ENCODE results near the gene TNFAIP2.

TNFAIP2 gene, protein sequence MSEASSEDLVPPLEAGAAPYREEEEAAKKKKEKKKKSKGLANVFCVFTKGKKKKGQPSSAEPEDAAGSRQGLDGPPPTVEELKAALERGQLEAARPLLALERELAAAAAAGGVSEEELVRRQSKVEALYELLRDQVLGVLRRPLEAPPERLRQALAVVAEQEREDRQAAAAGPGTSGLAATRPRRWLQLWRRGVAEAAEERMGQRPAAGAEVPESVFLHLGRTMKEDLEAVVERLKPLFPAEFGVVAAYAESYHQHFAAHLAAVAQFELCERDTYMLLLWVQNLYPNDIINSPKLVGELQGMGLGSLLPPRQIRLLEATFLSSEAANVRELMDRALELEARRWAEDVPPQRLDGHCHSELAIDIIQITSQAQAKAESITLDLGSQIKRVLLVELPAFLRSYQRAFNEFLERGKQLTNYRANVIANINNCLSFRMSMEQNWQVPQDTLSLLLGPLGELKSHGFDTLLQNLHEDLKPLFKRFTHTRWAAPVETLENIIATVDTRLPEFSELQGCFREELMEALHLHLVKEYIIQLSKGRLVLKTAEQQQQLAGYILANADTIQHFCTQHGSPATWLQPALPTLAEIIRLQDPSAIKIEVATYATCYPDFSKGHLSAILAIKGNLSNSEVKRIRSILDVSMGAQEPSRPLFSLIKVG

GRCh38 chr14:103122947-103123633 is at the start of gene TNFAIP2:
Gene TNFAIP2, plus strand, starts transcription at chr14:103123461. Its CDS starts 2,997 bp downstream, at chr14:103126458.
- peak; percentile 47 for DNase-seq

- DNase-seq, result no peak
These were observed 49.2 kb upstream of the TNFAIP2 start for GRCh38 chr14:103073876-103074728.

- no peak for DNase-seq
These were observed 48.4 kb upstream of the TNFAIP2 start for GRCh38 chr14:103074729-103075367.

- peak; percentile 72 for DNase-seq
These were observed 44.9 kb upstream of the TNFAIP2 start for GRCh38 chr14:103078420-103078749.

- DNase-seq, result no peak
These were observed 44.2 kb upstream of the TNFAIP2 start for GRCh38 chr14:103078860-103079587.

DNA sequence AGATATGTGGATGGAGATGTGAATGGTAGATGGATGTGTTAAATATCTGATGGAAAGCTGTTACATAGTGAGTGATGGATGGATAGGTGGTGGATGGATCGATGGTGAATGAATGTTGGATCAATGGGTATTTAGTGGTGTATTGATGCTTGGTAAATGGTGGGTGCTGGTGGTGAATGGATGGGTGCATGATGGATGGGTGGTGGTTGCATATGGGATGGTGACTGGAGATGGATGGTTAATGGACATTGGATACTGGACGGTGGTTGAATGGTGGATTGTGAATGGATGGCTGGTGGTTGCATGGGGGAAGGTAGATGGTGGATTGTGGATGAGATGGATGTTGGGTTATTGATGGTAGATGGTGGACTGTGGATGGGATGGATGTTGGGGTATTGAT is 41.3 kb upstream of the TNFAIP2 start:
- no peak for DNase-seq

DNA sequence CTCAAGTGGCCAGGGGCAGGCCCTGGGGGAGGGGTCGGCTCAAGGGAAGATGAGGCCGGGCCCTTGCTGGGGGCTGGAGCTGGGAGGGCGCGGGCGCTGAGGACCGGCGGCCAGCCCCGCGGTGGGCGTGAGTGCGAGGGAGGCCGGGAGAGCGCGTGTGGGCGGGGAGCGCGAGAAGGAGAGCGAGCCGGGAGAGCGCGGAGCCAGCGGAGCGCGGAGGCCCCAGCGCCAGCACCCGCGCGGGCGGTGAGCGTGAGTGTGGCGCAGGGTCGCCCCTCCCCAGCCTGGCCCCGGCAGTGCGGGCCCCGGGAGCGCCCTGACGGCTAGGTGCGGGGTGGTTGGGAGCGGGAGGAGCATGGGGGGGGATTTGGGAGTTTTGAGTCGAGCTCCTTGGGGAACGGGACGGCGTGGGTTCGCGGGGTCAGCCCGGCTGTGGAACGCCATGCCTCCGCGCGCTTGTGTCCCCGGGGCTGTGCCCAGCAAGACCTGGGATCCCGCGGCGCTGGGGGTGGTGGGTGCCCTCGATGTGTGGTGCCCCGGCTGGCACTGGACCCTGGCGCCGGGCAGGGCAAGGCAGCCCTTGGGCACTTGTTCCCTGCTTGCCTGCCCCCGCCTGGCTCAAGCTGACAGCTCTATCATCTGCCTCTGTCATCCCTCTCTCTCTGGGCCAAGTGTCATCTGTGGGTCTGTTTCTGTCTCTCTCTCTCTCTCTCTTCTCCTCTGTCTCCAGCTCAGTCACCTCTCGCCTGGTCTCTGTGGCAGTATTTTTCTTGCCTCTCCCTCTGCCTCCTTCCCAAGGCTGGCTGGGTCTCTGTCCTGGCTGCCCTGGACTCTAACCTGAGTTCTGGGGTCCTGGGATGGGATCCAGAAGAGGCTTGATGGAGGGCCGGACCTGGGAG is 39.0 kb upstream of the TNFAIP2 start, which contains the start of gene LBHD2:
LBHD2 (plus strand) TSS at position 190 of the 899 bp plus-strand sequence. CDS start 1,803 bp downstream, outside the sequence.
- DNase-seq, result no peak

DNA sequence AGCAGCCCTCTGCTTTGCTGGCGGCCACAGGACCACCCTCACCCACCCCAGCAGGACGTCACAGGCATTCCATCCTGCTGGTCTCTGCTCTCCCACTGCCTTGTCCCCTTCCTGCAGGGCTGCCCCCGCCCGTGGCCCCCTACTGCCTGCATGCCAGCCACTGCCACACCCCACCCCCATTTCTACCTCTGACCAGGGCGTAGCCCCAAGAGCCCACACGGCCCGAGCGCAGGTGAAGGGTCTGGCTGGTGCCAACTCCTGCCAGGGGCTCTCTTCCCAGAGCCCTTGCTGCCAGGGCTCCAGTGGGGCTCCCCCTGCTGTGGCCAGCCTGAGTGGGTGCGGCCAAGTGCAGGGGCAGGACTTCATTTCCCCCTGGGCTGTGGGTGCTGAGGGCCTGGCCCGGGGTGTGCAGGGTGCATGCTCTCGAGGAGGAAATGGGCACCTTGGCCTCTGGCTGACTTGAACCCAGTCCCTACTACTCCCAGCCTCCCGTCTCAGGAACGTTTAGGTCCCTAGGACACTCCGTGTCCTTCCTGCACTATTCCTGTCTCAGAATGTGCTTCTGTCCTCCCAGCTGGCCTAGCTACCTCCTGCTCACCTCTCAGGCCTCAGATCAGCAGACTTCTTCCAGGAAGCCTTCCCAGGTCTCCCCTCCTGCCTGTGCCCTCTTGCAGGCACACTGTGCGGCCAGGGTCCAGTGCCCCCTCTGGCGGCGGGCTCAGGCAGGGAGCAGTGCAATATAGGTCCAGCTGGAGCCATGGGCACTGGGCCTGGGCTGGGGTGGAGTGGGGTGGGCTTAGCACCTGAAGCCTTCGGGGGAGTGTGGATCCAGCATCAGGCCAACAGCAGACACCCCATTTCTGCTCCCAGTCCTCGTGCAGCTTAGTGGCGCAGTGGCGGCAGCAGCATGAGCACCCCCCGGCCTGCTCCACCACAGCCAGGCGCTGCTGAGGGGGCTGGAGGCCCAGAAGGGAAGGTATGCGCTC is 37.9 kb upstream of the TNFAIP2 start:
- no peak for DNase-seq

DNA sequence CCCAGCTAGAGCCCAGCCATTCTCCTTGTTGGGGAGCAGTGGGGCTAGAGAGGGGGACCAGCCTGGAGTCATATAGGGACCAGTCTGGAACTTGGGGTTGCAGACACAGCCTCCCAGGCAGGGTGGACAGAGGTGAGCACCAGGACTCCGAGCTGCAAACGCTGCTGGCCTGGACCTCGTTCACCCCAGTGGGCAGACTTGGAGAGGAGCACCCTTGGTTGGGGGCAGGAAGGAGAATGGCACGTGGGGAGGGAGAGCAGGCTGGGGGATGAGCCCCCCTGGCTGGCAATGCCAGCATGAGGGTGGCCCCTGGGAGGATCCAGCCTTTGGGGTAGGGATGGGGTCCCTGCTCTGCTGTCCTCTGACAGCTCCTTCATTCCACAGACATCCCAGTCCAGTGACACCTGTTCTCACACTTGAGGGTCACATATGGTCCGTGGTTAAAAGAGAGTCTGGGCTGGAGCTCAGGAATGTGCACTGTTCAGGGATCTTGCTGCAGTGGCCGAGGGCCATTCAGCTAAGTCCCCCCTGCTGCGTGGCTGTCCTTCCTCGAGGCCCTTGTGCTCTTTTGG is 36.4 kb upstream of the TNFAIP2 start:
- no peak for DNase-seq

- DNase-seq, result no peak
These were observed 35.9 kb upstream of the TNFAIP2 start for GRCh38 chr14:103087343-103087835.

DNA sequence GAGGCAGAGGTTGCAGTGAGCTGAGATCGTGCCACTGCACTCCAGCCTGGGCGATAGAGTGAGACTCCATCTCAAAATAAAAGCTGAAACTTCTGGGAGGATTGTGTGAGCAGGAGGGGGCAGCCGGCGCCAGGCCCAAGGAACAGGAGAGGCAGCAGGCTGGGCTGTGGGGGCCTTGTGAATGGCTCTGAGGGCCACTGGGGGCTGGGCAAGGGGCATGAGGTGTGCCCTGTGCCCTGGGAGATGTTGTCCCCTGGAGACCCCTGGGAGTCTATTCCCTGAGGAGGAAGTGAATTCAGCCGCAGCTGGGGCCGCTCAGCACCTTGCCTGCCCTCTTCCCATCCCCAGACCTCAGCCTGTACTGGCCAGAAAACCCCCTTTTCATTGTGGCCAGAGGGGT is 34.3 kb upstream of the TNFAIP2 start:
- DNase-seq, result no peak

DNA sequence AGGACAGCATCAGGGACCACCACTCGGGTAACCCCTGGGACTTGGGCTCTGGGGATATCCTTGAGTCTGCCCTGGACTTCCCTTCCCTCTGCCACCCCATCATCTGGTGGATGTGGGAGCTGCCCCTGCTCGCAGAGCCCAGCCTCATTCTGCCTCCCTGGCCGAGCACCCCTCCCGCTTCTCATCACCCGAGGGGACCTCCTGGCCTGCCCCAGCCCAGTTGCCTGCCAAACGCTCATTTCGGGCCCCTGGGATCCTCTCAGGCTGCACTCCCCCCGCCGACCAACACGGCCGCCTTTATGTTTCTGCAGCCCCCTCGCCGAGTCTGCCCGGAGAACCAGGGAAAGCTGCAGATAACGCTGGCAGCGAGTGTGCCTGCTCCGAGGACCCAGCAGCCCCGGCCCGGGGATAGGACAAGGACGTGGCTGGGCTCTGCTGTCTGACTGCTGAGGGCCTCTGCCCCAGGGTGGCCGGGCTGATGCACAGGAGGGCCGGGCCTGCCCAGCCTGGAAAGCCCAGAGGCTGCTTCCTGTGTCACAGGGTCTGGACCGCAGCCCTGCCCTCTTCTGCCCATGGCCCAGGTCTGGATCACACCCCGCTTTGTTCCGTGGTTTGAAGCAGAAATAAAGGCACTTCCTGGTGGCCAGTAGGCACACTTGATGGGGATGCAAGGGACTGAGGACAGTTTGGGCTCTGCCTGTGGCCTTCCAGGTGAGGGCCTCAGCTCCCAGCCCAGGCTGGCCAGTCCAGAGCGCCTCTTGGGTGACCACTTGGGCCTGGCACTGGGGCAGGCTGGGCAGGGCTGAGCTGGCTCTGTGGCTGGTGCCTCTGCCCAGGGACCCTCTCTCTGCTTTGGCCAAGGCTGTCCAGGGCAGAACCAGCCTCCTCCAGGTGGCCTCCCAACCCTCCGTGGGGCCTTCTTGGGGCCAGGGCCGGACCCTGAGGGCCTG is 33.6 kb upstream of the TNFAIP2 start:
- DNase-seq, result no peak

GRCh38 chr14:103090481-103091020 is 32.7 kb upstream of the TNFAIP2 start:
- DNase-seq, result no peak

DNA sequence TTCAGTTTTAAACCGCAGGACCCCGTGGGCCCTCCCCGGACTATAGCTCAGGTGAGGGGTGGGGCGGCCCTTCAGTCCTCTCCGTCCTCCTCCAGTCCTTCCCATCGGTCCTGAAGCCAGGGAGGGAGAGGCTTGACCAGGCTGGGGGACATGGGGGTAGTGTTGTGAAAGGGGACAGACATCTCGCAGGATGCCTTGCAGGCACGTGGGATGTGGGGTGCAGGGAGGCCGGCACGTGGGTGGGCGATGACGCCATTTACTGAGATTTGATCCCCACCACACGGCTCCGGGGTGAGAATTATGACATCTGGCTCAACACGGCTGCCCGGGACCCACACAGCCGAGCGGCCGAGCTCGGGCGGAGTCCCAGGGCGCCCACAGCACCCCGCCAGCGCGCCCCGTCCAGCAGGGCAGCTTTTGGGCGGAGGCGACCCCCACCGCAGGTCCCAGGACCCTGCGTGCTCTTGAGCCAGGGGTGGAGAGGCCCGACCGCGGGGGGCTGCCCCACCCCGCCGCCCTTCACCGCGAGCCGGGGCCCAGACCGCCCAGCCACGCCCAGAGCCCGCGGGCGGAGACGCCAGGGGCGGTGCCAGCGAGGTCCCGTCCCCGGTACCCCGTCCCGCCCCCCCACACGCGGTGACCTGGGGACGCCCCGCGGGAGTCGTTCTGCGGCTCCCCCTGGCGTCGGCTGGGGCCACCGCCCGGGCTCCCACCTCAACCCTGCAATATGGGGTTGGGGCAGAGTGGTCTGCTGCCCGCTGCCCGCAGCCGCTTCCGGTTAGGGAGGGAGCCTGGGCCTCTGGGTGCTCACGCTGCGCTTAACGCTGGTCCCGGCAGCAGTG is 32.0 kb upstream of the TNFAIP2 start:
- DNase-seq, result no peak

- no peak for DNase-seq
These were observed 31.4 kb upstream of the TNFAIP2 start for GRCh38 chr14:103091883-103092222.

DNA sequence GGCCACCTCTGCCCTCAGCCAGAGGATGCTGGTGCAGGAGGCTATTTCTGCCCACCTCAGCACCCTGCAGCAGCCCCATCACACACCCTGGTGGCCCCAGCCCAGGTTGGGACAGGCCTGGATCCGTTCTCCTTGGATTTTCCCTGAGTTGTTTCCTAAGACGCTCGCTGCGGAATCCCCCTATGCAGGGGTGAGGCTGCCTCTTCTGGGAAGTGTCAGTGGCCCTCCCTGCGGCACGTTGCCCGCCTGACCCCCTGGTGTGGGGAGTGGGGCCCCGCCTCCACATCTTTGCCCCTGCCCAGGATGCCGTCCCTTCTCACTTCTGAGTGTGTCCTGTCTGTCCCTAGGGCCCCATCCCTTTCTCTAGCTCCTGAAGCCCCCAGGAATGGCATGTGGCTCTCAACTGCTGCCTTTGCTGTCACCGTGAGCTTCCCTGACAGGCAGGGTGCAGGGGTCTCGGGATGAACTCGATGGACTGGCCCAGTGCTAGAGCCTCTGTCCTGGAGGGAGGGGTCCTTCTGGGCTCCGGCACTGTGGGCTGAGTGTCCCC is 29.3 kb upstream of the TNFAIP2 start:
- DNase-seq, result no peak

Measured in NCI-H1092 (cell line).